GM21737 (cell line): ENCODE data around the gene LRRC8B.
"Not testable (repeated sequence)": the region's sequence is repeated elsewhere in the genome, so short reads cannot be mapped to it uniquely, and the experiment has no call there.

Source experiments
- ATAC-seq: cut with Tn5 transposase; IDR thresholded peaks from one replicate; pipeline ENCODE4 v1.9.1; 2021; ENCODE audit warnings: mild to moderate bottlenecking, moderate library complexity; ENCODE audit not compliant: unreplicated experiment

LRRC8B gene

GRCh38 chr1:89523572-89524368 lies 859 bp upstream of the LRRC8B start:
- peak; percentile 22 for ATAC-seq

- ATAC-seq, result peak; percentile 19
These were observed 683 bp downstream of the LRRC8B start for GRCh38 chr1:89525169-89525855.

- no peak for ATAC-seq
These were observed 2.6 kb downstream of the LRRC8B start for GRCh38 chr1:89527256-89527655.

GRCh38 chr1:89527750-89528381 lies 3.2 kb downstream of the LRRC8B start:
- no peak for ATAC-seq

- no peak for ATAC-seq
These were observed 3.8 kb downstream of the LRRC8B start for GRCh38 chr1:89528382-89528780.

GRCh38 chr1:89529196-89529595 lies 4.6 kb downstream of the LRRC8B start:
- ATAC-seq, result no peak

GRCh38 chr1:89530444-89531089 lies 5.9 kb downstream of the LRRC8B start:
- no peak for ATAC-seq

GRCh38 chr1:89531480-89532139 lies 7.0 kb downstream of the LRRC8B start:
- no peak for ATAC-seq

- no peak for ATAC-seq
These were observed 7.6 kb downstream of the LRRC8B start for GRCh38 chr1:89532228-89532627.

GRCh38 chr1:89532866-89533265 lies 8.2 kb downstream of the LRRC8B start:
- ATAC-seq, result no peak

- ATAC-seq, result no peak
These were observed 10.9 kb downstream of the LRRC8B start for GRCh38 chr1:89535537-89535936.

- no peak for ATAC-seq
These were observed 12.1 kb downstream of the LRRC8B start for GRCh38 chr1:89536555-89537341.

GRCh38 chr1:89538361-89538760 lies 13.7 kb downstream of the LRRC8B start:
- no peak for ATAC-seq

GRCh38 chr1:89539128-89539527 lies 14.5 kb downstream of the LRRC8B start:
- ATAC-seq, result no peak

- no peak for ATAC-seq
These were observed 15.9 kb downstream of the LRRC8B start for GRCh38 chr1:89540406-89540970.

GRCh38 chr1:89542345-89542744 lies 17.7 kb downstream of the LRRC8B start:
- no peak for ATAC-seq

- not testable (repeated sequence) for ATAC-seq
These were observed 19.0 kb downstream of the LRRC8B start for GRCh38 chr1:89543632-89544031.

- ATAC-seq, result no peak
These were observed 20.8 kb downstream of the LRRC8B start for GRCh38 chr1:89545264-89546038.
